ENCODE measurements around the gene PRKCQ. TPM values are rescaled to one million over a fixed set of nuclear protein-coding genes. Genes with fewer than 3 reads are reported as not detected.

The PRKCQ gene
- total RNA-seq, 1 donor from 2014 or later, result 3.5 TPM

GRCh38 chr10:6494936-6495592 lies 85.0 kb downstream of the PRKCQ start:
- Mint-ChIP-seq H3K4me1 (no peaks in the 10 kb centered on the region), H3K27me3 (ENCODE audit: insufficient read depth, low read depth) (no peaks in the 10 kb centered on the region), H3K36me3 (peaks cover 4% of the 10 kb centered on the region), H3K9me3 (no peaks in the 10 kb centered on the region), H3K4me3 (no peak overlapping the region), H3K27ac (no peak overlapping the region)
- TF ChIP-seq EZH2phosphoT487 (IDR thresholded peaks at IDR 0.05), result no peak
- Histone ChIP-seq H3K36me3 (no peaks in the 10 kb centered on the region), H3K4me1 (no peaks in the 10 kb centered on the region), H3K27ac (no peak overlapping the region), H4K20me1 (ENCODE audit: low read depth) (no peaks in the 10 kb centered on the region), H3K4me2 (no peak overlapping the region), H3K9ac (no peak overlapping the region), H3K4me3 (no peak overlapping the region), H3K79me2 (ENCODE audit: low read depth) (no peaks in the 10 kb centered on the region), H3K9me3 (ENCODE audit: low read depth) (no peaks in the 10 kb centered on the region), H2AFZ (replicated peaks) (no peak overlapping the region), H3K27me3 (no peaks in the 10 kb centered on the region), H3F3A (ENCODE audit: low read depth) (no peaks in the 10 kb centered on the region)
- no peak for DNase-seq (ENCODE audit: low spot score)

- Histone ChIP-seq H3K4me3 (no peak overlapping the region), H3K4me2 (no peak overlapping the region), H3K4me1 (no peaks in the 10 kb centered on the region), H3K36me3 (no peaks in the 10 kb centered on the region), H3K9ac (no peak overlapping the region), H3K27ac (no peak overlapping the region), H2AFZ (replicated peaks) (no peak overlapping the region), H4K20me1 (ENCODE audit: low read depth) (no peaks in the 10 kb centered on the region), H3F3A (ENCODE audit: low read depth) (no peaks in the 10 kb centered on the region), H3K27me3 (no peaks in the 10 kb centered on the region), H3K79me2 (ENCODE audit: low read depth) (no peaks in the 10 kb centered on the region), H3K9me3 (ENCODE audit: low read depth) (no peaks in the 10 kb centered on the region)
- peaks cover 5% of the 10 kb centered on the region for H3K36me3 Mint-ChIP-seq
- H3K27me3 Mint-ChIP-seq (ENCODE audit: insufficient read depth, low read depth), result peaks cover under 1% of the 10 kb centered on the region
- H3K27ac Mint-ChIP-seq, result no peak overlapping the region
- TF ChIP-seq CTCF (IDR thresholded peaks at IDR 0.05) (no peak), EZH2phosphoT487 (IDR thresholded peaks at IDR 0.05) (no peak), EZH2 (IDR thresholded peaks at IDR 0.05) (no peak)
- no peak overlapping the region for H3K4me3 Mint-ChIP-seq
- H3K9me3 Mint-ChIP-seq, result no peaks in the 10 kb centered on the region
- DNase-seq (ENCODE audit: low spot score), result no peak
- H3K4me1 Mint-ChIP-seq, result no peaks in the 10 kb centered on the region
Measured at GRCh38 chr10:6494442-6494819, 85.6 kb downstream of the PRKCQ start.

- H3K36me3 Mint-ChIP-seq, result peaks cover 7% of the 10 kb centered on the region
Measured at GRCh38 chr10:6493521-6494441, 86.3 kb downstream of the PRKCQ start.

More at GRCh38 chr10:6493521-6494441, 86.3 kb downstream of the PRKCQ start:
- Histone ChIP-seq H3K4me3 (no peak overlapping the region), H3K27me3 (no peaks in the 10 kb centered on the region), H2AFZ (replicated peaks) (no peak overlapping the region), H4K20me1 (ENCODE audit: low read depth) (no peaks in the 10 kb centered on the region), H3K9ac (no peak overlapping the region), H3K4me2 (no peak overlapping the region), H3K4me1 (no peaks in the 10 kb centered on the region), H3F3A (ENCODE audit: low read depth) (no peaks in the 10 kb centered on the region), H3K9me3 (ENCODE audit: low read depth) (no peaks in the 10 kb centered on the region), H3K27ac (no peak overlapping the region), H3K79me2 (ENCODE audit: low read depth) (no peaks in the 10 kb centered on the region), H3K36me3 (no peaks in the 10 kb centered on the region)
- no peak for DNase-seq (ENCODE audit: low spot score)
- H3K4me1 Mint-ChIP-seq, result no peaks in the 10 kb centered on the region
- peaks cover 4% of the 10 kb centered on the region for H3K27me3 Mint-ChIP-seq (ENCODE audit: insufficient read depth, low read depth)
- no peak for TF ChIP-seq EZH2phosphoT487 (IDR thresholded peaks at IDR 0.05)
- TF ChIP-seq CTCF (IDR thresholded peaks at IDR 0.05), result no peak
- no peak for TF ChIP-seq EZH2 (IDR thresholded peaks at IDR 0.05)
- H3K27ac Mint-ChIP-seq, result no peak overlapping the region
- no peaks in the 10 kb centered on the region for H3K9me3 Mint-ChIP-seq
- H3K4me3 Mint-ChIP-seq, result no peak overlapping the region

All from neural progenitor cell (in vitro differentiated cells).